Progenitor cell of endocrine pancreas (in vitro differentiated cells): ENCODE measurements around the gene DUS4L. TPM values are rescaled to one million over a fixed set of nuclear protein-coding genes. Genes with fewer than 3 reads are reported as not detected.

Experiments
- DNase-seq: peaks from one replicate; pipeline ENCODE4 v3.0.0; 2021; ENCODE audit warnings: low spot score; ENCODE audit not compliant: unreplicated experiment
- H3K27ac Mint-ChIP-seq: 2 replicates; pipeline ENCODE4 v1.8.0; 2021; ENCODE audit warnings: mild to moderate bottlenecking, moderate library complexity, mixed read lengths
- H3K27me3 Mint-ChIP-seq: 2 replicates; pipeline ENCODE4 v1.8.0; 2021; ENCODE audit warnings: mixed read lengths
- H3K36me3 Mint-ChIP-seq: 2 replicates; pipeline ENCODE4 v1.8.0; 2022; ENCODE audit warnings: mixed read lengths; ENCODE audit not compliant: insufficient read depth
- H3K4me1 Mint-ChIP-seq: 2 replicates; pipeline ENCODE4 v1.8.0; 2021; ENCODE audit warnings: low read depth, mixed read lengths
- H3K4me3 Mint-ChIP-seq: 2 replicates; pipeline ENCODE4 v1.8.0; 2021; ENCODE audit warnings: low read depth, mild to moderate bottlenecking, moderate library complexity, mixed read lengths
- H3K9me3 Mint-ChIP-seq: 2 replicates; pipeline ENCODE4 v1.8.0; 2021; ENCODE audit warnings: low read depth, mixed read lengths
- CTCF ChIP-seq: fragments of 200-600 bp; sonication (generic); IDR thresholded peaks from one replicate; pipeline ENCODE4 v1.5.0; 2021; ENCODE audit warnings: antibody characterized with exemption, mild to moderate bottlenecking; ENCODE audit not compliant: unreplicated experiment
- total RNA-seq: library from RNA; stranded (reverse); gene quantifications from 2 replicates; pipeline ENCODE4 v1.2.1, GENCODE V29; 2021

DUS4L gene
- total RNA-seq, 1 donor from 2014 or later: 11.4 TPM

DNA sequence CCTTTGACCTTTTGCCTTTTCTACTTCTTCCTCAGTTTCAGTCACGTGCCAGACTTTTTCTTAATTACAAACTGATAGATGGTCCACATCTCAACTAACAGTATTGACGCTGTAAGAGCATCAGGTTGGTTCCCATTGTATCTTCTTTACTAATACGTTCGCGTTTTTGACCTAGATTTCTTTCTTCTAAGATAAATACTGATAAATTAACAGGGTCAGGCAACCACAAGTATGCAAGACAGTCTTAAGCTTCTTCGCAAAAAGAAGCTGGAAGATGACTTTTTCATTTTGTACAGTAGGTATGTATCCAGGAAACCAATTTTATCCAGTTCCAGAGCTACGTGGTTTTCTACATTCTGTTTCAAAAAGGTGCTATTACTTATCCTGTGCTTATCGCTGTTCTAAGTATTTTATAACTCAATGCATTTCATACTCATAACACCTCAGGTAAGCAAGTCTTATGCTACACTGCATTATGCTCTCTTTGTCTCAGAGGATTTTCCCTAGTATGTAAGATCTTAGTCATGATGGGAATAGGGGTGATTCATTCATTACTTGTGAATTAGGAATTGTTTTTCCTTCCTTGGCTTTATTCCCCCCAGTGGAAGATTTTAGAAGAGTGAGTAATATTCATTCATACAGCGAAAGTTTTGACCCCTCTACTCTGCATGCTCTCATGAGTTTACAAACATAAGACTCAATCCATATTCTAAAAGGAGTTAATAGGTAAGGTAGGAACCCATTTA is 955 bp downstream of the DUS4L start:
- Mint-ChIP-seq H3K9me3 (no peaks in the 10 kb centered on the region), H3K4me3 (peak overlapping the region; percentile 82), H3K36me3 (no peaks in the 10 kb centered on the region), H3K27me3 (no peaks in the 10 kb centered on the region), H3K4me1 (peaks cover 36% of the 10 kb centered on the region), H3K27ac (peak overlapping the region; percentile 92)
- DNase-seq: no peak
- TF ChIP-seq CTCF: no peak

- no peak for DNase-seq
- TF ChIP-seq CTCF: no peak
- no peaks in the 10 kb centered on the region for H3K27me3 Mint-ChIP-seq
- peaks cover 2% of the 10 kb centered on the region for H3K4me1 Mint-ChIP-seq
- no peak overlapping the region for H3K27ac Mint-ChIP-seq
- no peak overlapping the region for H3K4me3 Mint-ChIP-seq
- peaks cover 2% of the 10 kb centered on the region for H3K36me3 Mint-ChIP-seq
- no peaks in the 10 kb centered on the region for H3K9me3 Mint-ChIP-seq
These were observed 6.5 kb downstream of the DUS4L start for GRCh38 chr7:107570298-107570697.

GRCh38 chr7:107573537-107573936 is 9.8 kb downstream of the DUS4L start:
- no peak for DNase-seq
- no peaks in the 10 kb centered on the region for H3K4me1 Mint-ChIP-seq
- no peak overlapping the region for H3K4me3 Mint-ChIP-seq
- peaks cover 2% of the 10 kb centered on the region for H3K36me3 Mint-ChIP-seq
- H3K27me3 Mint-ChIP-seq: no peaks in the 10 kb centered on the region
- H3K9me3 Mint-ChIP-seq: no peaks in the 10 kb centered on the region
- no peak for TF ChIP-seq CTCF
- no peak overlapping the region for H3K27ac Mint-ChIP-seq

GRCh38 chr7:107579554-107579884 is 15.7 kb downstream of the DUS4L start:
- Mint-ChIP-seq H3K27me3 (no peaks in the 10 kb centered on the region), H3K4me1 (peaks cover 8% of the 10 kb centered on the region), H3K27ac (peak overlapping the region; percentile 96), H3K36me3 (peaks cover 3% of the 10 kb centered on the region), H3K4me3 (peak overlapping the region; percentile 92), H3K9me3 (no peaks in the 10 kb centered on the region)
- no peak for DNase-seq
- TF ChIP-seq CTCF: no peak

GRCh38 chr7:107579885-107580715 is 16.3 kb downstream of the DUS4L start, which contains the start of gene BCAP29:
BCAP29 (plus strand) TSS chr7:107580246; CDS start chr7:107580773, 527 bp downstream.
- peak within 1 kb of the TSS; percentile 92 for H3K4me3 Mint-ChIP-seq
- DNase-seq: peak; percentile 68
- peak within 1 kb of the TSS; percentile 96 for H3K27ac Mint-ChIP-seq
- H3K36me3 Mint-ChIP-seq: peaks cover 6% of the 10 kb centered on the region
- H3K4me1 Mint-ChIP-seq: peaks cover 8% of the 10 kb centered on the region
- no peaks in the 10 kb centered on the region for H3K27me3 Mint-ChIP-seq
- TF ChIP-seq CTCF: peak; percentile 47
- H3K9me3 Mint-ChIP-seq: no peaks in the 10 kb centered on the region
